Measurements from ENCODE around the gene RELL2.

The RELL2 gene

DNA sequence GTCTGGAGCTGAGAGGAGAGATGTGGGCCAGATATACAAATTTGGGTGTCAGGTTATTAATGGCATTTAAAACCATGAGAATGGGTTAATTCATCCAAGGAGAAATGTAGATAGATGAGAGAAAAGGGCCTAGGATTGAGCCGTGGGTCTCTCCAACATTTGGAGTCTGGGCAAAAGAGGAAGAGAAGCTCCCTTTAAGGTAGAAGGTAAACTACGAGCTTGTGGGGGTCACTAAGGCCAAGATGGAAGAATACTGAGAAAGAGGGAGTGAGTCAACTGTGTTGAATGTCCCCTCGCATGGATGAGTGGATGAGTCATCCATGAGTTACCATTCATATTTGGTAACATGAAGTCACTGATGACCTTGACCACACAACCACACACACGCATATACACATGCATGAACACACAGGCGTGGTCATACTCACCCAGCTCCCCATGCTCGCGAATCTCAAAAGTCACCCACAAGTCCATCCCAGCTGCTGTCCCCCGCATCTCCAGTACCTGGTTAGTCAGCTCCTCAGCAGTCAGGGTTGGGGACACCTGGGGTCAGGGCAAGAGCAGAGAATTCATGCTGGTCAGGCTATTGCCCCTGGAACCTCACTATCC is 21.2 kb downstream of the RELL2 start (continued):
- TF ChIP-seq, protein P1, sequence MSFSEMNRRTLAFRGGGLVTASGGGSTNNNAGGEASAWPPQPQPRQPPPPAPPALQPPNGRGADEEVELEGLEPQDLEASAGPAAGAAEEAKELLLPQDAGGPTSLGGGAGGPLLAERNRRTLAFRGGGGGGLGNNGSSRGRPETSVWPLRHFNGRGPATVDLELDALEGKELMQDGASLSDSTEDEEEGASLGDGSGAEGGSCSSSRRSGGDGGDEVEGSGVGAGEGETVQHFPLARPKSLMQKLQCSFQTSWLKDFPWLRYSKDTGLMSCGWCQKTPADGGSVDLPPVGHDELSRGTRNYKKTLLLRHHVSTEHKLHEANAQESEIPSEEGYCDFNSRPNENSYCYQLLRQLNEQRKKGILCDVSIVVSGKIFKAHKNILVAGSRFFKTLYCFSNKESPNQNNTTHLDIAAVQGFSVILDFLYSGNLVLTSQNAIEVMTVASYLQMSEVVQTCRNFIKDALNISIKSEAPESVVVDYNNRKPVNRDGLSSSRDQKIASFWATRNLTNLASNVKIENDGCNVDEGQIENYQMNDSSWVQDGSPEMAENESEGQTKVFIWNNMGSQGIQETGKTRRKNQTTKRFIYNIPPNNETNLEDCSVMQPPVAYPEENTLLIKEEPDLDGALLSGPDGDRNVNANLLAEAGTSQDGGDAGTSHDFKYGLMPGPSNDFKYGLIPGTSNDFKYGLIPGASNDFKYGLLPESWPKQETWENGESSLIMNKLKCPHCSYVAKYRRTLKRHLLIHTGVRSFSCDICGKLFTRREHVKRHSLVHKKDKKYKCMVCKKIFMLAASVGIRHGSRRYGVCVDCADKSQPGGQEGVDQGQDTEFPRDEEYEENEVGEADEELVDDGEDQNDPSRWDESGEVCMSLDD (tag by site-specific recombination; IDR thresholded peaks at IDR 0.05), result 0 out of 2 replicates have a peak, but pooled peaks have one; percentile 35
- TF ChIP-seq, protein P2, sequence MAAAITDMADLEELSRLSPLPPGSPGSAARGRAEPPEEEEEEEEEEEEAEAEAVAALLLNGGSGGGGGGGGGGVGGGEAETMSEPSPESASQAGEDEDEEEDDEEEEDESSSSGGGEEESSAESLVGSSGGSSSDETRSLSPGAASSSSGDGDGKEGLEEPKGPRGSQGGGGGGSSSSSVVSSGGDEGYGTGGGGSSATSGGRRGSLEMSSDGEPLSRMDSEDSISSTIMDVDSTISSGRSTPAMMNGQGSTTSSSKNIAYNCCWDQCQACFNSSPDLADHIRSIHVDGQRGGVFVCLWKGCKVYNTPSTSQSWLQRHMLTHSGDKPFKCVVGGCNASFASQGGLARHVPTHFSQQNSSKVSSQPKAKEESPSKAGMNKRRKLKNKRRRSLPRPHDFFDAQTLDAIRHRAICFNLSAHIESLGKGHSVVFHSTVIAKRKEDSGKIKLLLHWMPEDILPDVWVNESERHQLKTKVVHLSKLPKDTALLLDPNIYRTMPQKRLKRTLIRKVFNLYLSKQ (tag by site-specific recombination; IDR thresholded peaks at IDR 0.05; ENCODE audit: borderline replicate concordance), result no peak
- TF ChIP-seq KLF8 (tag by site-specific recombination; IDR thresholded peaks at IDR 0.05) (peak; percentile 54; the same call in 1 of the 2 replicates), ZFP37 (tag by site-specific recombination; IDR thresholded peaks at IDR 0.05) (peak; percentile 86), ZNF658 (tag by site-specific recombination; IDR thresholded peaks at IDR 0.05) (no peak), ZNF394 (tag by site-specific recombination; IDR thresholded peaks at IDR 0.05; ENCODE audit: borderline replicate concordance) (peak; percentile 51; the same call in 1 of the 2 replicates)

DNA sequence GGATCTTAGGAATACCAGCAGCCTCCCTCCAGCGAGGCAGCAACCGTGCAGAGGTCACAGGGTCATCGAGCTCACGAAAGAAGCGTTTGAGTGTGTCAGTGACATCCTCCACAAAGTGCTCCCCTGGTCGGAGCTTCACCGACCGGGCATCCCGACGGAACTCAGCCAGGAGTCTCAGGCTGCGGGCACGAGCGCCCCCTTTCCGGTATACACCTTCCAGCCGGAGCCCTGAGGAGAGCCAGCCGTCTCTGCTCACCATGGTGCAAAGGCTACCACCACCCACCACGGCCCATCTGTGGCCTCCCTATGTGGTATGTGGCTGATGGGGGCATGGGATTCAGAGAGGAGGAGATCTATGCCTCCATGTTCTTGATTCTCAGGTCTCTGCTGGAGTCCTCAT is 25.2 kb downstream of the RELL2 start:
- no peak overlapping the region for H3K27ac ChIP-seq (ENCODE audit: extremely low read depth, low read depth, low read length)
- no peaks in the 10 kb centered on the region for H3K4me1 ChIP-seq (ENCODE audit: control insufficient read depth, insufficient read depth, low read length)
- ChIA-PET CTCF (interaction anchor here (1.2 to 1.3 kb wide), 2 partner anchors 29 to 43 kb away, joined by 5 to 6 read pairs; partner anchors contain the start of gene DIAPH1), POLR2A (no interaction called here)
- H3K9me3 ChIP-seq (ENCODE audit: control insufficient read depth, insufficient read depth, low read depth, low read length), result no peaks in the 10 kb centered on the region
- H3K36me3 ChIP-seq (ENCODE audit: control insufficient read depth in 2 of 2, insufficient read depth in 1 of 2, low read length in 2 of 2), result peaks cover 0 to 3% of the 10 kb centered on the region in 2 experiments; a peak in 1 of 3 replicates
- H3K4me3 ChIP-seq (ENCODE audit: low read depth, low read length), result no peak overlapping the region
- TF ChIP-seq ZNF549 (tag by site-specific recombination; IDR thresholded peaks at IDR 0.05), result no peak

DNA sequence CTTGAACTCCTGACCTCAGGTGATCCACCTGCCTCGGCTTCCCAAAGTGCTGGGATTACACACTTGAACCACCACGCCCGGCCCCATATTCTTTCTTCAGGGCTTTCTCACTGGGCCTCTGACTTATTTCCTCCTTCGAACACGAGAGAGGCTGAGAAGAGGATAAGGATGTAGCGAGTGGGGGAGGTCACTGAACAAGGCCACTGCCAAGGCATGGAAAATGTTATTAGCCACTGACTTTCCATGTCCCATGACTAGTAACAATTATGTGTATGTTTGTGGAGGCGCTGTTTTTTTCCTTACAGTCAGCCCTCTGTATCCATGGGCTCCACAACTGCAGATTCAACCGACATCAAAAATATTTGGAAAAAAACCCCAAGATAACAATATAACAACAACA is 26.7 kb downstream of the RELL2 start:
- POLR2A ChIA-PET, result no interaction called here
- Histone ChIP-seq H3K9me3 (ENCODE audit: control insufficient read depth, insufficient read depth, low read depth, low read length) (no peaks in the 10 kb centered on the region), H3K4me3 (ENCODE audit: low read depth, low read length) (no peak overlapping the region), H3K36me3 (ENCODE audit: control insufficient read depth in 2 of 2, insufficient read depth in 1 of 2, low read length in 2 of 2) (no peaks in the 10 kb centered on the region), H3K27ac (ENCODE audit: extremely low read depth, low read depth, low read length) (no peak overlapping the region), H3K4me1 (ENCODE audit: control insufficient read depth, insufficient read depth, low read length) (no peaks in the 10 kb centered on the region)
- CTCF ChIA-PET, result interaction anchor here (0.8 to 1.8 kb wide), 9 partner anchors 28 to 349 kb away, joined by 3 to 6 read pairs (median 5); partner anchors contain the start of genes DIAPH1 and GNPDA1
- no peak for TF ChIP-seq TCF7L2 (IDR thresholded peaks at IDR 0.05; ENCODE audit: borderline replicate concordance, low read depth, low read length)
- no peak for TF ChIP-seq ZNF596 (tag by site-specific recombination; IDR thresholded peaks at IDR 0.05)
- TF ChIP-seq REPIN1 (tag by site-specific recombination; IDR thresholded peaks at IDR 0.05; ENCODE audit: low read depth), result no peak
- no peak for TF ChIP-seq ZNF133 (tag by site-specific recombination; IDR thresholded peaks at IDR 0.05)
- TF ChIP-seq ZEB2 (tag by site-specific recombination; IDR thresholded peaks at IDR 0.05), result no peak

DNA sequence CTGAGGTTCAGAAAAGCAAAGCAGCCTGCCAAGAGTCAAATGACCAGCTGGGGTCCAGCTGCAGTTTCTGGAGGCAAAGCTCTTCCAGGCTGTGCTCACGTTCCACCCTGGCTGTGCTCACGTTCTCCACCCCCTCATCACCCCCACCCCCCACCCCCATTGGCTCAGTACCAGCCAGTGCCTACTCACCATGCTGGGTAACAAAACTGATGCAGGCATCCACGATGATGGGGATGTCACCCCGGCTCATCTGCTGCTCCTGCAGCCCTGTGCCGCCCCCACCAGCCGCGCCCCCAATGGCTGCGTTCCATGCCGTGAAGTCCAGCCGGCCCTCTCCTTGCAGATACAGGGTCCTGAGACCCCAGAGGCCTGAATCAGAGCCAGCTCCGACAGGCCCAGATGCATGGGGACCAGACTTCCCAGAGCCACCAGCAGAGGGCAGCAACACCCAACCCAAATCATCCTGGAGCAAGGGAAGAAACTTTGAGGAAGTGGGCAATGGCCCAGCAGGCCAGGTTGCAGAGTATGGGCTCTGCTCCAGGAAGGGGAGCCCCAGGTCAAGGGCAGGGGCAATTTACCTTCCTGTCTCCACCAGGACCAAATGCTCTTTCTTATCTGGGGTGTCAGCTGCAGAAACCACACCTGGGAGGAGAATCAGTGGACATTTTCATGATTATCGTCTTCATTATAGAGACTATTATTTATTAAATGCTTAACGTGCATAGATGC is 28.1 kb downstream of the RELL2 start:
- ChIA-PET CTCF (interaction anchor here (0.6 to 3.7 kb wide), 28 partner anchors 8 to 520 kb away, joined by 3 to 19 read pairs (median 4); partner anchors contain the start of genes DIAPH1, HDAC3, RELL2 and RNF14), POLR2A (no interaction called here)
- Histone ChIP-seq H3K36me3 (ENCODE audit: control insufficient read depth in 2 of 2, insufficient read depth in 1 of 2, low read length in 2 of 2) (no peaks in the 10 kb centered on the region), H3K4me1 (ENCODE audit: control insufficient read depth, insufficient read depth, low read length) (no peaks in the 10 kb centered on the region), H3K9me3 (ENCODE audit: control insufficient read depth, insufficient read depth, low read depth, low read length) (no peaks in the 10 kb centered on the region), H3K27ac (ENCODE audit: extremely low read depth, low read depth, low read length) (no peak overlapping the region), H3K4me3 (ENCODE audit: low read depth, low read length) (no peak overlapping the region)
- TF ChIP-seq, protein P3, sequence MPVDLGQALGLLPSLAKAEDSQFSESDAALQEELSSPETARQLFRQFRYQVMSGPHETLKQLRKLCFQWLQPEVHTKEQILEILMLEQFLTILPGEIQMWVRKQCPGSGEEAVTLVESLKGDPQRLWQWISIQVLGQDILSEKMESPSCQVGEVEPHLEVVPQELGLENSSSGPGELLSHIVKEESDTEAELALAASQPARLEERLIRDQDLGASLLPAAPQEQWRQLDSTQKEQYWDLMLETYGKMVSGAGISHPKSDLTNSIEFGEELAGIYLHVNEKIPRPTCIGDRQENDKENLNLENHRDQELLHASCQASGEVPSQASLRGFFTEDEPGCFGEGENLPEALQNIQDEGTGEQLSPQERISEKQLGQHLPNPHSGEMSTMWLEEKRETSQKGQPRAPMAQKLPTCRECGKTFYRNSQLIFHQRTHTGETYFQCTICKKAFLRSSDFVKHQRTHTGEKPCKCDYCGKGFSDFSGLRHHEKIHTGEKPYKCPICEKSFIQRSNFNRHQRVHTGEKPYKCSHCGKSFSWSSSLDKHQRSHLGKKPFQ (tag by site-specific recombination; IDR thresholded peaks at IDR 0.05), result no peak
- 0 out of 2 replicates have a peak, but pooled peaks have one; percentile 16 for TF ChIP-seq ZBTB17 (tag by site-specific recombination; IDR thresholded peaks at IDR 0.05)
- TF ChIP-seq ZNF366 (tag by site-specific recombination; conservative IDR thresholded peaks at IDR 0.05), result peak; percentile 65
- TF ChIP-seq ZNF843 (tag by site-specific recombination; IDR thresholded peaks at IDR 0.05), result no peak
- peak; percentile 76 for TF ChIP-seq ZNF654 (tag by site-specific recombination; IDR thresholded peaks at IDR 0.05; ENCODE audit: low read depth)
- TF ChIP-seq ZNF571 (tag by site-specific recombination; IDR thresholded peaks at IDR 0.05), result no peak
- TF ChIP-seq MEIS1 (CRISPR knock-in tag; IDR thresholded peaks at IDR 0.05; ENCODE audit: borderline replicate concordance), result no peak
- TF ChIP-seq SCRT2 (tag by site-specific recombination; IDR thresholded peaks at IDR 0.05), result no peak

Data from HEK293 (cell line).